ENCODE measurements around the gene KCNQ2. TPM values are rescaled to one million over a fixed set of nuclear protein-coding genes. Genes with fewer than 3 reads are reported as not detected.

The KCNQ2 gene
- polyA plus RNA-seq, 1 donor = 5.2 TPM

GRCh38 chr20:63360850-63361518 is 111.5 kb downstream of the KCNQ2 start, which contains the start of gene CHRNA4:
Gene CHRNA4, minus strand, starts transcription at chr20:63361349. Its CDS starts 184 bp downstream, at chr20:63361165.
- no peaks in the 10 kb centered on the region for H3K4me1 ChIP-seq (ENCODE audit: control insufficient read depth, insufficient read depth, low read length)
- no peak within 1 kb of the TSS for H3K27ac ChIP-seq (ENCODE audit: low read length)
- no peak within 1 kb of the TSS for H3K4me3 ChIP-seq (ENCODE audit: low read length)
- H3K36me3 ChIP-seq (ENCODE audit: control insufficient read depth, insufficient read depth, low read length) = no peaks in the 10 kb centered on the region
- DNase-seq = no peak
- peaks cover 3% of the 10 kb centered on the region for H3K9me3 ChIP-seq (ENCODE audit: control insufficient read depth, low read depth, low read length)
- no CpG with 5 or more reads among the region's 79 CpGs for WGBS (ENCODE audit: insufficient coverage, low lambda C conversion rate)
- H3K27me3 ChIP-seq (ENCODE audit: control insufficient read depth, insufficient read depth, low read length) = peaks cover 37% of the 10 kb centered on the region

GRCh38 chr20:63359937-63360849 is 112.3 kb downstream of the KCNQ2 start:
- peaks cover 37% of the 10 kb centered on the region for H3K27me3 ChIP-seq (ENCODE audit: control insufficient read depth, insufficient read depth, low read length)
- H3K9me3 ChIP-seq (ENCODE audit: control insufficient read depth, low read depth, low read length) = peaks cover 3% of the 10 kb centered on the region
- H3K36me3 ChIP-seq (ENCODE audit: control insufficient read depth, insufficient read depth, low read length) = no peaks in the 10 kb centered on the region
- H3K4me3 ChIP-seq (ENCODE audit: low read length) = no peak overlapping the region
- H3K27ac ChIP-seq (ENCODE audit: low read length) = no peak overlapping the region
- H3K4me1 ChIP-seq (ENCODE audit: control insufficient read depth, insufficient read depth, low read length) = no peaks in the 10 kb centered on the region
- WGBS (ENCODE audit: insufficient coverage, low lambda C conversion rate) = no CpG with 5 or more reads among the region's 38 CpGs
- DNase-seq = no peak

- no CpG with 5 or more reads among the region's 42 CpGs for WGBS (ENCODE audit: insufficient coverage, low lambda C conversion rate)
- Histone ChIP-seq H3K27me3 (ENCODE audit: control insufficient read depth, insufficient read depth, low read length) (peaks cover 37% of the 10 kb centered on the region), H3K4me3 (ENCODE audit: low read length) (no peak overlapping the region), H3K27ac (ENCODE audit: low read length) (no peak overlapping the region), H3K4me1 (ENCODE audit: control insufficient read depth, insufficient read depth, low read length) (no peaks in the 10 kb centered on the region), H3K36me3 (ENCODE audit: control insufficient read depth, insufficient read depth, low read length) (no peaks in the 10 kb centered on the region), H3K9me3 (ENCODE audit: control insufficient read depth, low read depth, low read length) (peaks cover 3% of the 10 kb centered on the region)
- no peak for DNase-seq
Measured at GRCh38 chr20:63359164-63359934, 113.1 kb downstream of the KCNQ2 start.

GRCh38 chr20:63357921-63358905 is 114.2 kb downstream of the KCNQ2 start:
- Histone ChIP-seq H3K4me1 (ENCODE audit: control insufficient read depth, insufficient read depth, low read length) (no peaks in the 10 kb centered on the region), H3K36me3 (ENCODE audit: control insufficient read depth, insufficient read depth, low read length) (no peaks in the 10 kb centered on the region), H3K27ac (ENCODE audit: low read length) (no peak overlapping the region), H3K27me3 (ENCODE audit: control insufficient read depth, insufficient read depth, low read length) (peaks cover 37% of the 10 kb centered on the region), H3K9me3 (ENCODE audit: control insufficient read depth, low read depth, low read length) (peaks cover 3% of the 10 kb centered on the region), H3K4me3 (ENCODE audit: low read length) (no peak overlapping the region)
- DNase-seq = no peak
- WGBS (ENCODE audit: insufficient coverage, low lambda C conversion rate) = no CpG with 5 or more reads among the region's 26 CpGs

- Histone ChIP-seq H3K27me3 (ENCODE audit: control insufficient read depth, insufficient read depth, low read length) (peaks cover 28% of the 10 kb centered on the region), H3K9me3 (ENCODE audit: control insufficient read depth, low read depth, low read length) (peaks cover 3% of the 10 kb centered on the region), H3K27ac (ENCODE audit: low read length) (no peak overlapping the region), H3K4me3 (ENCODE audit: low read length) (no peak overlapping the region), H3K4me1 (ENCODE audit: control insufficient read depth, insufficient read depth, low read length) (no peaks in the 10 kb centered on the region), H3K36me3 (ENCODE audit: control insufficient read depth, insufficient read depth, low read length) (no peaks in the 10 kb centered on the region)
- DNase-seq = no peak
- no CpG with 5 or more reads among the region's 30 CpGs for WGBS (ENCODE audit: insufficient coverage, low lambda C conversion rate)
Measured at GRCh38 chr20:63356931-63357879, 115.2 kb downstream of the KCNQ2 start.

- H3K27ac ChIP-seq (ENCODE audit: low read length) = no peak overlapping the region
- no peaks in the 10 kb centered on the region for H3K4me1 ChIP-seq (ENCODE audit: control insufficient read depth, insufficient read depth, low read length)
- no peak for DNase-seq
- no peak overlapping the region for H3K4me3 ChIP-seq (ENCODE audit: low read length)
- H3K9me3 ChIP-seq (ENCODE audit: control insufficient read depth, low read depth, low read length) = no peaks in the 10 kb centered on the region
- H3K27me3 ChIP-seq (ENCODE audit: control insufficient read depth, insufficient read depth, low read length) = peaks cover 22% of the 10 kb centered on the region
- H3K36me3 ChIP-seq (ENCODE audit: control insufficient read depth, insufficient read depth, low read length) = no peaks in the 10 kb centered on the region
- WGBS (ENCODE audit: insufficient coverage, low lambda C conversion rate) = no CpG with 5 or more reads among the region's 8 CpGs
Measured at GRCh38 chr20:63356511-63356910, 115.9 kb downstream of the KCNQ2 start.

GRCh38 chr20:63355781-63356295 is 116.6 kb downstream of the KCNQ2 start:
- H3K27ac ChIP-seq (ENCODE audit: low read length) = no peak overlapping the region
- H3K27me3 ChIP-seq (ENCODE audit: control insufficient read depth, insufficient read depth, low read length) = peaks cover 18% of the 10 kb centered on the region
- no peaks in the 10 kb centered on the region for H3K36me3 ChIP-seq (ENCODE audit: control insufficient read depth, insufficient read depth, low read length)
- H3K4me3 ChIP-seq (ENCODE audit: low read length) = no peak overlapping the region
- no peaks in the 10 kb centered on the region for H3K4me1 ChIP-seq (ENCODE audit: control insufficient read depth, insufficient read depth, low read length)
- peaks cover 3% of the 10 kb centered on the region for H3K9me3 ChIP-seq (ENCODE audit: control insufficient read depth, low read depth, low read length)
- no CpG with 5 or more reads among the region's 11 CpGs for WGBS (ENCODE audit: insufficient coverage, low lambda C conversion rate)
- DNase-seq = no peak

- WGBS (ENCODE audit: insufficient coverage, low lambda C conversion rate) = no CpG with 5 or more reads among the region's 25 CpGs
- H3K36me3 ChIP-seq (ENCODE audit: control insufficient read depth, insufficient read depth, low read length) = no peaks in the 10 kb centered on the region
- H3K27ac ChIP-seq (ENCODE audit: low read length) = no peak overlapping the region
- H3K4me1 ChIP-seq (ENCODE audit: control insufficient read depth, insufficient read depth, low read length) = no peaks in the 10 kb centered on the region
- peaks cover 8% of the 10 kb centered on the region for H3K27me3 ChIP-seq (ENCODE audit: control insufficient read depth, insufficient read depth, low read length)
- DNase-seq = no peak
- peaks cover 5% of the 10 kb centered on the region for H3K9me3 ChIP-seq (ENCODE audit: control insufficient read depth, low read depth, low read length)
- no peak overlapping the region for H3K4me3 ChIP-seq (ENCODE audit: low read length)
Measured at GRCh38 chr20:63354636-63355350, 117.7 kb downstream of the KCNQ2 start.

All from large intestine (tissue), 3 donors.